Erythroblast (primary cell): ENCODE measurements around the gene STKLD1.

Experiments used
- GATA1 ChIP-seq: IDR thresholded peaks from 2 replicates; pipeline ENCODE4 v1.6.1; 2011; ENCODE audit warnings: low read depth, mild to moderate bottlenecking, control low read depth, low read length, moderate library complexity
- POLR2A ChIP-seq: IDR thresholded peaks from 2 replicates; pipeline ENCODE4 v1.6.1; 2011; ENCODE audit warnings: mild to moderate bottlenecking, low read length

GRCh38 chr9:133443248-133443647 is 67.1 kb downstream of the STKLD1 start:
- no peak for TF ChIP-seq POLR2A
- TF ChIP-seq GATA1, result no peak
